ENCODE measurements around the gene WNK1.

WNK1 gene

DNA sequence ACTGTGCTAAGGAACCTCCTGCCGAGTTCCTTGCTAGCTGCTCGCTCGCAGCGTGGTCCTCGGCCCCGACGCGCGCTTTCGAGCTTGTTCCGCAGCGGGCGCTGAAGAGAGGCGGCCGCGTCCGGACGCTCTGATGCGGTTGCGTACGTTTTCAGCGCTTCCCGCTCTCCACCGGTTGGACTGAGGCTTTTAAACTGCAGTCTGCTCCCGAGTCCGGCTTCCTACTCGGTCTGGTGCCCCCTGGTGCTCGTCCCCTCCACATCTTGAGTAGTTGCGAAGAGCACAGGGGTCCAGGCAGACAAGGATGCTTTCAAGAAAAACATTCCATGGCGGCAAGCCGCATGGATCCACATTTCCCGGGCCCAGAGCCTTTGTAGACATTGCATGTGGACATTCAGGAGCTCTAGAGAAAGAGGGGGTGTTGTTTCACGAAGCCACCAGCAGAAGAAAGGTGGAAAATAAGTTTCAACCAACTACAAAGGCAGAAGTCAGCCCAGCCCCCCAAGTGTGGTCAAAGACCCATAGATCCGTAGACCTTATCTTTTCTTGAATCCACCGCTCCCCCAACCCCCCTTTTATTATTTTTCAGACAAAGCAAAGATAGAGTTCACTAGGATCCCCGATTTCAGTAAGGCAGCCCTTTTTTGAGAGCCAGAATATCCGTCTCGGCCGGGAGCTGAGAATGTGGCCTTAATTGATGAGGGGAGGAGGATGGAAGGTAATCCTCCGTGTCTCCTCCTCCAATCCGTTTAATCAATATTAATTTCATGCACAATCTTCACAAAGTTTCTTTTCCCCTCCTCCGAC is 984 bp upstream of the WNK1 start:
- H3K36me3 ChIP-seq (ENCODE audit: control insufficient read depth, insufficient read depth, low read length) = no peaks in the 10 kb centered on the region
- peaks cover 10% of the 10 kb centered on the region for H3K4me1 ChIP-seq
- H2AFZ ChIP-seq = peak overlapping the region; percentile 88
- peaks cover 19% of the 10 kb centered on the region for H3K79me2 ChIP-seq
- H3K9me3 ChIP-seq (ENCODE audit: control insufficient read depth, low read length) = no peaks in the 10 kb centered on the region
- H3K27ac ChIP-seq = peak overlapping the region; percentile 92
- peak overlapping the region; percentile 47 for H3K4me2 ChIP-seq (ENCODE audit: low read length)
- no peaks in the 10 kb centered on the region for H3K27me3 ChIP-seq (ENCODE audit: control insufficient read depth, insufficient read depth, low read length)
- peak overlapping the region; percentile 38 for H3K4me3 ChIP-seq (ENCODE audit: low read depth, low read length)
- TF ChIP-seq, protein P1, sequence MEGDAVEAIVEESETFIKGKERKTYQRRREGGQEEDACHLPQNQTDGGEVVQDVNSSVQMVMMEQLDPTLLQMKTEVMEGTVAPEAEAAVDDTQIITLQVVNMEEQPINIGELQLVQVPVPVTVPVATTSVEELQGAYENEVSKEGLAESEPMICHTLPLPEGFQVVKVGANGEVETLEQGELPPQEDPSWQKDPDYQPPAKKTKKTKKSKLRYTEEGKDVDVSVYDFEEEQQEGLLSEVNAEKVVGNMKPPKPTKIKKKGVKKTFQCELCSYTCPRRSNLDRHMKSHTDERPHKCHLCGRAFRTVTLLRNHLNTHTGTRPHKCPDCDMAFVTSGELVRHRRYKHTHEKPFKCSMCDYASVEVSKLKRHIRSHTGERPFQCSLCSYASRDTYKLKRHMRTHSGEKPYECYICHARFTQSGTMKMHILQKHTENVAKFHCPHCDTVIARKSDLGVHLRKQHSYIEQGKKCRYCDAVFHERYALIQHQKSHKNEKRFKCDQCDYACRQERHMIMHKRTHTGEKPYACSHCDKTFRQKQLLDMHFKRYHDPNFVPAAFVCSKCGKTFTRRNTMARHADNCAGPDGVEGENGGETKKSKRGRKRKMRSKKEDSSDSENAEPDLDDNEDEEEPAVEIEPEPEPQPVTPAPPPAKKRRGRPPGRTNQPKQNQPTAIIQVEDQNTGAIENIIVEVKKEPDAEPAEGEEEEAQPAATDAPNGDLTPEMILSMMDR (IDR thresholded peaks at IDR 0.05) = peak; percentile 79
- H3K9ac ChIP-seq = no peak overlapping the region

DNA sequence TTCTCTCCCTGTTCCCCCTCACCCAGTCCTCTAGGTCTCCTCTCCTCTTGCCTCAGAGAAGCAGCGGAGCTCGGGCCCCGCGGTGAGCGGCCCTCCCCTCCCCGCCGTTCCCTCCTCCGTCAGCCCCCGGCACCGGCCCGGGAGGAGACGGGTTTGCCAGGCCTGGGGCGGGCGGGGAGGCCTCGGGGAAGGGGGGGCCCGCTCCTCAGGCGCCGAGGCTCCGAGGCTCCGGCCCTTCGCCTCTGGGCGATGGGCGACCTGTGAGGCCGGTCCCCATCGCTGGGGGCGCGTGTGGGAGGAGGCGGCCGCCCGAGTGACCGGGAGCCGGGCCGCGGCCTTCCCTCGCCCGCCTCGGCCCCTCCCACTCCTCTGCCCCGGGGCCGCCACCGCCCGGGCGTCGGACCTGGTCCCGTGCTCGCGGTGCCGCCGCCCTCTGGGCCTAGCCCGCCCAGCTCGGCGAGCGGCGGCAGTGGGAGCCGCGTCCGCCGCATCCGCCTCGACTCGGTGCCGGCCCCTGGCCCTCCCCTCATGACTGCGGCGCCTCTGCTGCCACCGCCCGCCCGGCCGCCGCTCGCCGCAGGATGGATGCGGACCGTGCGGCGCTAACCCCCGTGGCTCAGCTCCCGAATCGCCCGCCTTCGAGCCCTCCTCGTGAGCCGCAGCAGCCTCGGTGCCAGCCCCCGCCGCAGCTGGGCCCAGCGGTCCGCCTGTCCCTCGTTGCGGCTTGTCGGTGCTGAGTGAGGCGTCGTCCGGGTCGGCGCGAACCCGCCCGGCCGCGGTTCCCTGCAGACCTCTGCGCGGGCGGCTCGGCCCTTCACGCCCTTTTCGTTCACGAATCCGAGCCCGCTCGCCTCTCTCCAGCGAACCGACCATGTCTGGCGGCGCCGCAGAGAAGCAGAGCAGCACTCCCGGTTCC is 574 bp downstream of the WNK1 start:
- peaks cover 29% of the 10 kb centered on the region for H3K79me2 ChIP-seq
- peak overlapping the region; percentile 85 for H3K4me3 ChIP-seq (ENCODE audit: low read depth, low read length)
- TF ChIP-seq, protein P1 (IDR thresholded peaks at IDR 0.05) = no peak
- no peaks in the 10 kb centered on the region for H3K27me3 ChIP-seq (ENCODE audit: control insufficient read depth, insufficient read depth, low read length)
- H3K4me1 ChIP-seq = peaks cover 10% of the 10 kb centered on the region
- peak overlapping the region; percentile 90 for H2AFZ ChIP-seq
- H3K27ac ChIP-seq = peak overlapping the region; percentile 92
- H3K9me3 ChIP-seq (ENCODE audit: control insufficient read depth, low read length) = no peaks in the 10 kb centered on the region
- no peaks in the 10 kb centered on the region for H3K36me3 ChIP-seq (ENCODE audit: control insufficient read depth, insufficient read depth, low read length)
- H3K4me2 ChIP-seq (ENCODE audit: low read length) = peak overlapping the region; percentile 64
- peak overlapping the region; percentile 91 for H3K9ac ChIP-seq

DNA sequence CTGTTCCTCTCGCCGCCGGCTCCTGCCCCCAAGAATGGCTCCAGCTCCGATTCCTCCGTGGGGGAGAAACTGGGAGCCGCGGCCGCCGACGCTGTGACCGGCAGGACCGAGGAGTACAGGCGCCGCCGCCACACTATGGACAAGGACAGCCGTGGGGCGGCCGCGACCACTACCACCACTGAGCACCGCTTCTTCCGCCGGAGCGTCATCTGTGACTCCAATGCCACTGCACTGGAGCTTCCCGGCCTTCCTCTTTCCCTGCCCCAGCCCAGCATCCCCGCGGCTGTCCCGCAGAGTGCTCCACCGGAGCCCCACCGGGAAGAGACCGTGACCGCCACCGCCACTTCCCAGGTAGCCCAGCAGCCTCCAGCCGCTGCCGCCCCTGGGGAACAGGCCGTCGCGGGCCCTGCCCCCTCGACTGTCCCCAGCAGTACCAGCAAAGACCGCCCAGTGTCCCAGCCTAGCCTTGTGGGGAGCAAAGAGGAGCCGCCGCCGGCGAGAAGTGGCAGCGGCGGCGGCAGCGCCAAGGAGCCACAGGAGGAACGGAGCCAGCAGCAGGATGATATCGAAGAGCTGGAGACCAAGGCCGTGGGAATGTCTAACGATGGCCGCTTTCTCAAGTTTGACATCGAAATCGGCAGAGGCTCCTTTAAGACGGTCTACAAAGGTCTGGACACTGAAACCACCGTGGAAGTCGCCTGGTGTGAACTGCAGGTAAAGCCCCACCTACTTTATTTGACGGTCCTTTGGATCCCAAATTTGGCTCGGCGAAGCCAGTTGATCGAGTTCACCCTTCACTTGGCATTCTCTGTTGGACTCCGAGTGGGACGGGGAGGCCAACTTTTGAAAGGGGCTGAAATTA is 1.5 kb downstream of the WNK1 start:
- H3K27me3 ChIP-seq (ENCODE audit: control insufficient read depth, insufficient read depth, low read length) = no peaks in the 10 kb centered on the region
- peak overlapping the region; percentile 47 for H3K9ac ChIP-seq
- peaks cover 10% of the 10 kb centered on the region for H3K4me1 ChIP-seq
- H3K36me3 ChIP-seq (ENCODE audit: control insufficient read depth, insufficient read depth, low read length) = no peaks in the 10 kb centered on the region
- H3K79me2 ChIP-seq = peaks cover 29% of the 10 kb centered on the region
- H2AFZ ChIP-seq = peak overlapping the region; percentile 60
- H3K4me2 ChIP-seq (ENCODE audit: low read length) = peak overlapping the region; percentile 64
- H3K9me3 ChIP-seq (ENCODE audit: control insufficient read depth, low read length) = no peaks in the 10 kb centered on the region
- TF ChIP-seq, protein P1 (IDR thresholded peaks at IDR 0.05) = no peak
- H3K4me3 ChIP-seq (ENCODE audit: low read depth, low read length) = peak overlapping the region; percentile 85
- H3K27ac ChIP-seq = peak overlapping the region; percentile 92

DNA sequence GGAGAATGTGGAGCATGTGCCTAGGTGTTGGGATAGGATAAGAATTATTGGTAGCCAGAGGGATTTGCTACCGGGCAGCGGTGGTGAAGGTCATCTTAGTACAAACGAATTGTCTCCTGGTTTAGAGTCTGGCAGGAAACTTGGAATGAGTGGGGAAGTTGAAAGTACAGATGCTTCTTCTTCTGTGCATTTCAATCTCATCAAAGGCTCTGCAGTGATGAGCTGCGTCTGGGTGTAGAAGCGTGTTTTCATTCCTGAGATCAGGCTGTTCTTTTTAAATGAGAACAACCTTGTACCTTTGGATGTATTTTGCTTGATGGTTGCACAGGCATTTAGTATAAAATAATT is 2.1 kb downstream of the WNK1 start:
- peak overlapping the region; percentile 85 for H3K4me3 ChIP-seq (ENCODE audit: low read depth, low read length)
- H3K4me1 ChIP-seq = peaks cover 10% of the 10 kb centered on the region
- H2AFZ ChIP-seq = no peak overlapping the region
- peaks cover 29% of the 10 kb centered on the region for H3K79me2 ChIP-seq
- peak overlapping the region; percentile 64 for H3K4me2 ChIP-seq (ENCODE audit: low read length)
- TF ChIP-seq, protein P1 (IDR thresholded peaks at IDR 0.05) = no peak
- H3K27ac ChIP-seq = peak overlapping the region; percentile 92
- no peaks in the 10 kb centered on the region for H3K36me3 ChIP-seq (ENCODE audit: control insufficient read depth, insufficient read depth, low read length)
- no peaks in the 10 kb centered on the region for H3K27me3 ChIP-seq (ENCODE audit: control insufficient read depth, insufficient read depth, low read length)
- no peak overlapping the region for H3K9ac ChIP-seq
- no peaks in the 10 kb centered on the region for H3K9me3 ChIP-seq (ENCODE audit: control insufficient read depth, low read length)

Measured in parathyroid adenoma (tissue), 2 donors.